ENCODE measurements around the gene PDIA5. TPM values are rescaled to one million over a fixed set of nuclear protein-coding genes. Genes with fewer than 3 reads are reported as not detected.

PDIA5 gene
- total and polyA plus RNA-seq, 2 of the 4 experiments (the other 2 are of a cell fraction): 19.4 to 42.0 TPM

GRCh38 chr3:123085293-123085931, 18.6 kb downstream of the PDIA5 start (continued):
- no peak for TF ChIP-seq FOS (IDR thresholded peaks at IDR 0.05; ENCODE audit: low read depth, low read length)

- Histone ChIP-seq H4K8ac (ENCODE audit: low read depth in 2 of 2, low read length in 2 of 2) (no peak overlapping the region), H3K9ac (ENCODE audit: low read depth, low read length) (no peak overlapping the region), H3K4me2 (ENCODE audit: low read depth, low read length) (no peak overlapping the region), H3K4me1 (ENCODE audit: control insufficient read depth, insufficient read depth, low read length) (peaks cover 34% of the 10 kb centered on the region), H2BK15ac (ENCODE audit: low read depth, low read length) (no peak overlapping the region), H3K14ac (replicated peaks; ENCODE audit: low read depth, low read length) (no peak overlapping the region), H4K91ac (ENCODE audit: insufficient read depth, low read depth, low read length) (no peak overlapping the region), H3K36me3 (ENCODE audit: control insufficient read depth, insufficient read depth, low read length) (peaks cover 2% of the 10 kb centered on the region; the same call in 1 of the 2 replicates), H3K56ac (ENCODE audit: extremely low read depth, insufficient read depth, low read length) (no peak overlapping the region), H3K79me1 (ENCODE audit: low read depth in 1 of 2, low read length in 2 of 2) (peaks cover 32 to 88% of the 10 kb centered on the region in 2 experiments; a peak in 3 of 4 replicates), H4K5ac (ENCODE audit: low read depth, low read length) (no peak overlapping the region), H3K4ac (ENCODE audit: low read depth, low read length) (no peak overlapping the region), H3K27ac (ENCODE audit: insufficient read depth, low read length) (no peak overlapping the region), H2BK120ac (ENCODE audit: low read depth, low read length) (no peak overlapping the region), H3K27me3 (ENCODE audit: control insufficient read depth, insufficient read depth, low read length) (0 out of 2 replicates have a peak, but pooled peaks cover under 1% of the 10 kb centered on the region), H2AK5ac (ENCODE audit: low read depth, low read length) (no peak overlapping the region), H3K9me1 (ENCODE audit: insufficient read depth, low read length) (peaks cover 16% of the 10 kb centered on the region; the same call in 1 of the 2 replicates), H3K9me3 (ENCODE audit: control insufficient read depth, insufficient read depth, low read length) (no peaks in the 10 kb centered on the region), H2BK20ac (ENCODE audit: low read depth, low read length) (no peak overlapping the region), H3K4me3 (ENCODE audit: insufficient read depth, low read depth, low read length) (no peak overlapping the region), H2AK9ac (replicated peaks; ENCODE audit: low read depth, low read length, poor library complexity) (no peak overlapping the region), H3K18ac (ENCODE audit: low read depth, low read length) (no peak overlapping the region), H2BK5ac (ENCODE audit: low read depth, low read length, poor library complexity, severe bottlenecking) (no peak overlapping the region), H4K20me1 (ENCODE audit: insufficient read depth, low read length) (peaks cover 97% of the 10 kb centered on the region), H3K23ac (ENCODE audit: low read depth, low read length) (no peak overlapping the region), H2AFZ (replicated peaks; ENCODE audit: low read length, poor library complexity) (no peak overlapping the region)
- dilution Hi-C loops (cut with HindIII; ENCODE audit: low sequenced_read_pairs, unreplicated experiment): no loop called here
- intact Hi-C loops (cut with micrococcal nuclease): no loop called here
- CTCF ChIA-PET: no interaction called here
- DNase-seq (peak; percentile 22), ATAC-seq (ENCODE audit: low read depth) (no peak)
- TF ChIP-seq MAZ (IDR thresholded peaks at IDR 0.05; ENCODE audit: borderline replicate concordance, low read depth, low read length) (no peak), NFE2L2 (IDR thresholded peaks at IDR 0.05; ENCODE audit: low read depth, low read length) (no peak), FOS (IDR thresholded peaks at IDR 0.05; ENCODE audit: low read depth, low read length) (no peak)
- in situ Hi-C loops (cut with MboI; ENCODE audit: low sequenced_read_pairs): no loop called here
- 80% methylated on average over 1 of the region's 5 CpGs; no CpG with 5 or more reads in 1 of the 2 experiments for WGBS, 2 experiments (ENCODE audit: extremely low coverage in 2 of 2, insufficient read length in 1 of 2)
- no TSS peak for BruUV-seq (replicated peaks)
- POLR2A ChIA-PET (ENCODE audit: unreplicated experiment): no interaction called here
Observed at GRCh38 chr3:123085932-123086627, 19.3 kb downstream of the PDIA5 start.
